K562 (cell line): ENCODE data around the gene RSPH1. TPM values are rescaled to one million over a fixed set of nuclear protein-coding genes. Genes with fewer than 3 reads are reported as not detected.
A peak's percentile ranks its signal among the peaks of the same experiment; 100 is the strongest.

Experiments
- ATAC-seq: fragments of 200-7000 bp; cut with Tn5 transposase; 3 replicates; pipeline ENCODE4 v1.9.1; 2020; ENCODE audit warnings: moderate library complexity
- BruUV-seq: library from RNA; stranded (reverse); fragments of 400-500 nt; replicated peaks from 2 replicates; lab custom pipeline; 2021; lab: Mats Ljungman, UMichigan
- CTCF ChIA-PET: fragments of 300-600 bp; formaldehyde crosslinking; extraction: SDS; loops from one replicate; lab custom pipeline; 2021; ENCODE audit warnings: low intra/inter-chr PET ratio; lab: Yijun Ruan, JAX
- POLR2A ChIA-PET: fragments of 300-600, 350-650 bp; sonication (Branson Sonifier 250); formaldehyde crosslinking; extraction: SDS; loops from one replicate; lab custom pipeline; 2021; ENCODE audit warnings: antibody characterized with exemption, inconsistent platforms; lab: Yijun Ruan, JAX
- DNase-seq, 4 experiments: peaks; one replicate each; pipeline versions ENCODE4 v3.0.0 to v3.0.0-alpha.2; 2011 to 2018; ENCODE audit warnings: low spot score in 3 of 4, mixed read lengths in 3 of 4; ENCODE audit errors: extremely low read depth in 1 of 4
- FAIRE-seq: peaks from 2 replicates; lab custom pipeline; 2011; peaks lifted over from hg19 to GRCh38; lab: Jason Lieb, UNC
- H2AFZ ChIP-seq: 2 replicates; pipeline ENCODE4 v1.6.0; 2011; ENCODE audit warnings: low read depth, low read length, control low read depth, inconsistent platforms
- H3K27ac ChIP-seq: fragments of 200-600 bp; 3 replicates; pipeline ENCODE4 v1.8.0; 2011; ENCODE audit warnings: low read depth, mild to moderate bottlenecking, control low read depth, inconsistent platforms, low read length, moderate library complexity, mixed read lengths; ENCODE audit errors: extremely low read depth
- H3K27me3 ChIP-seq, 2 experiments: fragments of 300-600 bp in 1 of 2; 2 replicates in 1 of 2; 3 replicates in 1 of 2; pipeline versions ENCODE4 v1.6.0 to v1.8.0; 2011; ENCODE audit warnings: inconsistent platforms in 2 of 2, low read length in 2 of 2, mild to moderate bottlenecking in 1 of 2, mixed read lengths in 1 of 2, moderate library complexity in 1 of 2; ENCODE audit not compliant: control insufficient read depth in 2 of 2, insufficient read depth in 2 of 2
- H3K36me3 ChIP-seq: fragments of 300-600 bp; 3 replicates; pipeline ENCODE4 v1.8.0; 2011; ENCODE audit warnings: mild to moderate bottlenecking, low read length, inconsistent platforms; ENCODE audit not compliant: control insufficient read depth, insufficient read depth
- H3K4me1 ChIP-seq, 2 experiments: fragments of 200-600 bp in 1 of 2; replicated peaks in 1 of 2; 2 replicates in 1 of 2; 3 replicates in 1 of 2; pipeline versions ENCODE4 v1.5.1 to v1.8.0; 2011; ENCODE audit warnings: inconsistent platforms in 2 of 2, low read length in 2 of 2, mild to moderate bottlenecking in 1 of 2, mixed read lengths in 1 of 2, moderate library complexity in 1 of 2; ENCODE audit not compliant: control insufficient read depth in 2 of 2, insufficient read depth in 2 of 2
- H3K4me2 ChIP-seq: 2 replicates; pipeline ENCODE4 v1.6.1; 2011; ENCODE audit warnings: low read length, control low read depth, inconsistent platforms, mixed read lengths; ENCODE audit not compliant: insufficient read depth
- H3K4me3 ChIP-seq: fragments of 200-600 bp; sonication (generic), shearing (Covaris generic); 2 replicates; pipeline ENCODE4 v1.5.1; 2016; ENCODE audit warnings: control low read depth, inconsistent platforms
- H3K79me2 ChIP-seq: fragments of 200-600 bp; 3 replicates; pipeline ENCODE4 v1.8.0; 2011; ENCODE audit warnings: low read length, inconsistent platforms; ENCODE audit not compliant: control insufficient read depth, insufficient read depth
- H3K9ac ChIP-seq, 2 experiments: 2 replicates each; pipeline versions ENCODE4 v1.6.0 to v1.6.1; 2011; ENCODE audit warnings: low read depth in 2 of 2, low read length in 2 of 2, control low read depth in 1 of 2, inconsistent platforms in 1 of 2, mild to moderate bottlenecking in 1 of 2, mixed read lengths in 1 of 2; ENCODE audit not compliant: insufficient read depth in 1 of 2
- H3K9me1 ChIP-seq: one replicate; pipeline ENCODE4 v1.6.0; 2011; ENCODE audit warnings: inconsistent platforms, mild to moderate bottlenecking, low read length, moderate library complexity; ENCODE audit not compliant: control insufficient read depth, insufficient read depth
- H3K9me3 ChIP-seq: replicated peaks from 2 replicates; pipeline ENCODE4 v1.5.1; 2011; ENCODE audit warnings: low read depth, low read length, inconsistent platforms; ENCODE audit not compliant: control insufficient read depth, insufficient read depth
- H4K20me1 ChIP-seq: replicated peaks from 2 replicates; pipeline ENCODE4 v1.6.1; 2011; ENCODE audit warnings: low read length, inconsistent platforms, mixed read lengths; ENCODE audit not compliant: control insufficient read depth, insufficient read depth
- ATF1 ChIP-seq, 2 experiments: fragments of 450-650 bp in 1 of 2; IDR thresholded peaks; 2 replicates each; pipeline ENCODE4 v1.6.1; 2016; ENCODE audit warnings: missing compliant biosample characterization in 1 of 2, missing genetic modification characterization in 1 of 2
- CEBPG ChIP-seq, 3 experiments: fragments of 200-800 bp in 1 of 3; sonication (Bioruptor generic) in 1 of 3; sonication (generic) in 1 of 3; formaldehyde crosslinking in 1 of 3; IDR thresholded peaks in 2 of 3; conservative IDR thresholded peaks in 1 of 3; 2 replicates each; pipeline versions ENCODE4 v1.6.1 to v1.8.0; 2016 to 2022; ENCODE audit warnings: missing compliant biosample characterization in 2 of 3, missing genetic modification characterization in 2 of 3, mild to moderate bottlenecking in 1 of 3, missing genetic modification reagents in 1 of 3
- NCOR1 ChIP-seq: fragments of 450-650 bp; IDR thresholded peaks from 2 replicates; pipeline ENCODE4 v1.6.1; 2016; ENCODE audit warnings: mild to moderate bottlenecking, moderate library complexity
- NR2C1 ChIP-seq, 2 experiments: fragments of 450-650 bp; IDR thresholded peaks; 2 replicates each; pipeline ENCODE4 v1.6.1; 2017; ENCODE audit warnings: mild to moderate bottlenecking in 2 of 2, antibody characterized with exemption in 1 of 2, inconsistent platforms in 1 of 2, missing compliant biosample characterization in 1 of 2, missing genetic modification characterization in 1 of 2
- RAD51 ChIP-seq: fragments of 450-650 bp; IDR thresholded peaks from 2 replicates; pipeline ENCODE4 v1.7.1; 2016; ENCODE audit warnings: low read depth, mild to moderate bottlenecking, borderline replicate concordance
- SIX5 ChIP-seq, 2 experiments: IDR thresholded peaks; 2 replicates each; pipeline ENCODE4 v1.6.1; 2011; ENCODE audit warnings: low read length in 2 of 2, borderline replicate concordance in 1 of 2, low read depth in 1 of 2, mild to moderate bottlenecking in 1 of 2, moderate library complexity in 1 of 2; ENCODE audit not compliant: insufficient read depth in 1 of 2
- SMARCA5 ChIP-seq: fragments of 450-650 bp; IDR thresholded peaks from 2 replicates; pipeline ENCODE4 v1.6.1; 2016
- TARDBP ChIP-seq: fragments of 450-650 bp; IDR thresholded peaks from 2 replicates; pipeline ENCODE4 v1.6.1; 2016
- ZC3H4 ChIP-seq: sonication (generic); formaldehyde crosslinking; IDR thresholded peaks from 2 replicates; pipeline ENCODE4 v1.9.0; 2021; ENCODE audit warnings: missing genetic modification reagents, borderline replicate concordance
- ZNF282 ChIP-seq: sonication (generic); formaldehyde crosslinking; IDR thresholded peaks from 2 replicates; pipeline ENCODE4 v1.8.1; 2023; ENCODE audit warnings: missing genetic modification reagents
- WGBS: fragments of 100-300 bp; shearing (Covaris generic); methylation state at CpG from one replicate; pipeline ENCODE4 v1.1.6; 2016; ENCODE audit warnings: low coverage, mixed read lengths; ENCODE audit not compliant: insufficient coverage; ENCODE audit errors: missing lambda C conversion rate; 5-methylcytosine and 5-hydroxymethylcytosine counted together
- in situ Hi-C: fragments of 300-500 bp; cut with MboI; formaldehyde crosslinking; loops from 4 replicates; pipeline ENCODE4 v1.15.0; 2018; ENCODE audit warnings: inconsistent platforms, mixed read lengths
- intact Hi-C: fragments of 100-400 bp; cut with micrococcal nuclease; formaldehyde crosslinking; loops from 2 replicates; pipeline ENCODE4 v1.14.2; 2022
- polyA plus RNA-seq, 8 experiments: library from polyadenylated mRNA; depleted of rRNA in 4 of 8; stranded (reverse) in 5 of 8; unstranded in 3 of 8; fragments of >200 nt; fragmentation: Nextera tagmentation in 2 of 8; fragmentation: Illumina TruSeq in 1 of 8; extraction: Ambion mirVana in 2 of 8; extraction: Trizol in 1 of 8; gene quantifications; 2 replicates each; pipeline versions ENCODE4 v1.2.1 to v1.2.3, GENCODE V29; 2011 to 2014; ENCODE audit warnings: inconsistent platforms in 1 of 8, missing spikeins in 1 of 8
- total RNA-seq, 7 experiments: library from RNA; depleted of rRNA in 6 of 7; stranded (reverse); fragments of >200 nt in 6 of 7; fragmentation: Illumina TruSeq in 2 of 7; extraction: Trizol in 2 of 7; gene quantifications; 2 replicates each; pipeline versions ENCODE4 v1.2.1 to v1.2.3, GENCODE V29; 2011 to 2021; ENCODE audit warnings: low replicate concordance in 1 of 7
- TF ChIP-seq, protein P1 (sequence below): sonication (generic); formaldehyde crosslinking; IDR thresholded peaks from 2 replicates; pipeline ENCODE4 v1.9.0; 2022; ENCODE audit warnings: mild to moderate bottlenecking, missing genetic modification reagents
- TF ChIP-seq, protein P2 (sequence below): sonication (generic); formaldehyde crosslinking; IDR thresholded peaks from 2 replicates; pipeline ENCODE4 v1.4.0; 2020; ENCODE audit warnings: mild to moderate bottlenecking, missing genetic modification reagents
- TF ChIP-seq, protein P3 (sequence below): fragments of 450-650 bp; formaldehyde crosslinking; IDR thresholded peaks from 2 replicates; pipeline ENCODE4 v1.4.0; 2020; ENCODE audit warnings: mild to moderate bottlenecking, mixed read lengths
- TF ChIP-seq, protein P4 (sequence below): sonication (generic); formaldehyde crosslinking; IDR thresholded peaks from 2 replicates; pipeline ENCODE4 v1.9.0; 2022; ENCODE audit warnings: mild to moderate bottlenecking, missing genetic modification reagents
- TF ChIP-seq, protein P5 (sequence below): sonication (generic); formaldehyde crosslinking; IDR thresholded peaks from 2 replicates; pipeline ENCODE4 v1.5.0; 2020; ENCODE audit warnings: missing genetic modification reagents

Gene RSPH1
- total and polyA plus RNA-seq, 9 of the 15 experiments (the other 6 are each of a cell fraction or from before 2014, with no cell fraction given), result 0.17 TPM; not detected in 8

DNA sequence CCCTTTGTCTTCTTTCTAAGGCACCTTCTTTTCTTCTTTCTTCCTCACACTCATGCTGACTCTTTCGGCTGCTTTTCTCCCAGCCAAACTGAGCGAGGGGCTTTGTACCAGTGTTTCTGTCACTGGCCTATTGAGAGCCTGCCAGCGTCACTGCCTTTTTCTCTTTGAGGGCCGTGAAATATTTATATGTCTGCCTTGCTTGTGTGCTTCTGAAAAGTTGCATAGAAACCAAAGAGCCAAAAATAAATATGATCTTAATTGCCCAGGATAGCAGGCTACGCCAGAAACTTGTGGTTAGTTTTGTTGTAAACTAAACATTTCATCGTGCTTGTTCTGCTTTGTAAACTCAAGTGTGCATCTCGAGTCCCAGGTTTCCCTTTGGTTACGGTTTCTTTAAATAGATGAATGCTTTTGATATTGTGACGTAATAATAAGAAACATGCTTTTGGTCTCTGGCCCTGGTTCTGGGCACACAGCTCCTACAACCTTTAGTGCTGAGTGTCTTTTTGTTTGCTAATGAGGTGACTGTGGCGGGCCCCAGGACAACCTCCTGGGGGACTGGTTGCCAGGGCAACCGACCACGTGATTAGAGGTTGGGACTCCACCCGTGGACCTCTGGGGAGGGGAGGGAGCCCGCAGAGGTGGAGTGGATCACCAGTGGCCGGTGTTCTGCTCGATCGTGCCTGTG is 28.5 kb upstream of the RSPH1 start:
- peaks cover 55 to 78% of the 10 kb centered on the region in 2 experiments for H3K27me3 ChIP-seq
- BruUV-seq, result no TSS peak
- H2AFZ ChIP-seq, result no peak overlapping the region
- H3K4me3 ChIP-seq, result no peak overlapping the region
- intact Hi-C loops, result loop anchor here (10.0 kb wide), 1 partner anchor 50 kb away; no protein-coding TSS in a partner anchor
- no peak overlapping the region for H3K4me2 ChIP-seq
- peaks cover 0 to 4% of the 10 kb centered on the region in 2 experiments; a peak in 2 of 5 replicates for H3K4me1 ChIP-seq
- ChIA-PET CTCF (no interaction called here), POLR2A (no interaction called here)
- H3K79me2 ChIP-seq, result no peaks in the 10 kb centered on the region
- no peak overlapping the region for H3K9ac ChIP-seq
- no peaks in the 10 kb centered on the region for H3K9me1 ChIP-seq
- FAIRE-seq (no peak), DNase-seq (no peak), ATAC-seq (peak; percentile 20; the same call in 2 of the 3 replicates)
- WGBS, result 5% methylated on average over 17 of the region's 17 CpGs
- H4K20me1 ChIP-seq, result peaks cover 6% of the 10 kb centered on the region; the same call in 1 of the 2 replicates
- H3K27ac ChIP-seq, result no peak overlapping the region
- H3K36me3 ChIP-seq, result no peaks in the 10 kb centered on the region
- in situ Hi-C loops, result loop anchor here (5.0 kb wide), 1 partner anchor 57 kb away; no protein-coding TSS in a partner anchor
- H3K9me3 ChIP-seq, result no peaks in the 10 kb centered on the region
- TF ChIP-seq ATF1 (CRISPR knock-in tag; IDR thresholded peaks at IDR 0.05) (no peak), ATF1 (tag; IDR thresholded peaks at IDR 0.05) (peak; percentile 55), RAD51 (peak; percentile 52), CEBPG (CRISPR knock-in tag; IDR thresholded peaks at IDR 0.05) (no peak), CEBPG (tag; conservative IDR thresholded peaks at IDR 0.05 in 1 of 2, IDR thresholded peaks at IDR 0.05 in 1 of 2) (peak; percentile 25 to 52; a peak in 2 of 4 replicates), ZC3H4 (no peak), TARDBP (no peak), NCOR1 (no peak), SMARCA5 (no peak), ZNF282 (CRISPR knock-in tag) (no peak), SIX5 (IDR thresholded peaks at IDR 0.05; ENCODE audit: borderline replicate concordance in 1 of 2, insufficient read depth in 1 of 2, low read depth in 1 of 2, low read length in 2 of 2) (no peak), NR2C1 (IDR thresholded peaks at IDR 0.05) (no peak), NR2C1 (tag; IDR thresholded peaks at IDR 0.05) (no peak)
- TF ChIP-seq, protein P1, sequence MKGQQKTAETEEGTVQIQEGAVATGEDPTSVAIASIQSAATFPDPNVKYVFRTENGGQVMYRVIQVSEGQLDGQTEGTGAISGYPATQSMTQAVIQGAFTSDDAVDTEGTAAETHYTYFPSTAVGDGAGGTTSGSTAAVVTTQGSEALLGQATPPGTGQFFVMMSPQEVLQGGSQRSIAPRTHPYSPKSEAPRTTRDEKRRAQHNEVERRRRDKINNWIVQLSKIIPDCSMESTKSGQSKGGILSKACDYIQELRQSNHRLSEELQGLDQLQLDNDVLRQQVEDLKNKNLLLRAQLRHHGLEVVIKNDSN (CRISPR knock-in tag), result peak; percentile 62
- TF ChIP-seq, protein P2, sequence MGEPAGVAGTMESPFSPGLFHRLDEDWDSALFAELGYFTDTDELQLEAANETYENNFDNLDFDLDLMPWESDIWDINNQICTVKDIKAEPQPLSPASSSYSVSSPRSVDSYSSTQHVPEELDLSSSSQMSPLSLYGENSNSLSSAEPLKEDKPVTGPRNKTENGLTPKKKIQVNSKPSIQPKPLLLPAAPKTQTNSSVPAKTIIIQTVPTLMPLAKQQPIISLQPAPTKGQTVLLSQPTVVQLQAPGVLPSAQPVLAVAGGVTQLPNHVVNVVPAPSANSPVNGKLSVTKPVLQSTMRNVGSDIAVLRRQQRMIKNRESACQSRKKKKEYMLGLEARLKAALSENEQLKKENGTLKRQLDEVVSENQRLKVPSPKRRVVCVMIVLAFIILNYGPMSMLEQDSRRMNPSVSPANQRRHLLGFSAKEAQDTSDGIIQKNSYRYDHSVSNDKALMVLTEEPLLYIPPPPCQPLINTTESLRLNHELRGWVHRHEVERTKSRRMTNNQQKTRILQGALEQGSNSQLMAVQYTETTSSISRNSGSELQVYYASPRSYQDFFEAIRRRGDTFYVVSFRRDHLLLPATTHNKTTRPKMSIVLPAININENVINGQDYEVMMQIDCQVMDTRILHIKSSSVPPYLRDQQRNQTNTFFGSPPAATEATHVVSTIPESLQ (CRISPR knock-in tag), result no peak
- TF ChIP-seq, protein P3, sequence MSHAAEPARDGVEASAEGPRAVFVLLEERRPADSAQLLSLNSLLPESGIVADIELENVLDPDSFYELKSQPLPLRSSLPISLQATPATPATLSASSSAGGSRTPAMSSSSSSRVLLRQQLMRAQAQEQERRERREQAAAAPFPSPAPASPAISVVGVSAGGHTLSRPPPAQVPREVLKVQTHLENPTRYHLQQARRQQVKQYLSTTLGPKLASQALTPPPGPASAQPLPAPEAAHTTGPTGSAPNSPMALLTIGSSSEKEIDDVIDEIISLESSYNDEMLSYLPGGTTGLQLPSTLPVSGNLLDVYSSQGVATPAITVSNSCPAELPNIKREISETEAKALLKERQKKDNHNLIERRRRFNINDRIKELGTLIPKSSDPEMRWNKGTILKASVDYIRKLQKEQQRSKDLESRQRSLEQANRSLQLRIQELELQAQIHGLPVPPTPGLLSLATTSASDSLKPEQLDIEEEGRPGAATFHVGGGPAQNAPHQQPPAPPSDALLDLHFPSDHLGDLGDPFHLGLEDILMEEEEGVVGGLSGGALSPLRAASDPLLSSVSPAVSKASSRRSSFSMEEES (CRISPR knock-in tag), result peak; percentile 79
- TF ChIP-seq, protein P4, sequence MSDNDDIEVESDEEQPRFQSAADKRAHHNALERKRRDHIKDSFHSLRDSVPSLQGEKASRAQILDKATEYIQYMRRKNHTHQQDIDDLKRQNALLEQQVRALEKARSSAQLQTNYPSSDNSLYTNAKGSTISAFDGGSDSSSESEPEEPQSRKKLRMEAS (CRISPR knock-in tag), result no peak
- TF ChIP-seq, protein P5, sequence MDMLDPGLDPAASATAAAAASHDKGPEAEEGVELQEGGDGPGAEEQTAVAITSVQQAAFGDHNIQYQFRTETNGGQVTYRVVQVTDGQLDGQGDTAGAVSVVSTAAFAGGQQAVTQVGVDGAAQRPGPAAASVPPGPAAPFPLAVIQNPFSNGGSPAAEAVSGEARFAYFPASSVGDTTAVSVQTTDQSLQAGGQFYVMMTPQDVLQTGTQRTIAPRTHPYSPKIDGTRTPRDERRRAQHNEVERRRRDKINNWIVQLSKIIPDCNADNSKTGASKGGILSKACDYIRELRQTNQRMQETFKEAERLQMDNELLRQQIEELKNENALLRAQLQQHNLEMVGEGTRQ, result peak; percentile 68
